AG09309 (cell line): ENCODE data around the gene SCN4A.
"Not testable (repeated sequence)": the region's sequence is repeated elsewhere in the genome, so short reads cannot be mapped to it uniquely, and the experiment has no call there.

Source experiments
- DNase-seq: peaks from one replicate; pipeline ENCODE4 v3.0.0-alpha.2; 2010; ENCODE audit warnings: low read depth
- H3K4me3 ChIP-seq: 2 replicates; pipeline ENCODE4 v1.5.1; 2011; ENCODE audit warnings: mild to moderate bottlenecking, low read depth, low read length, moderate library complexity; ENCODE audit not compliant: control insufficient read depth
- TF ChIP-seq, protein P1 (sequence below): IDR thresholded peaks from 2 replicates; pipeline ENCODE4 v1.5.1; 2011; ENCODE audit warnings: mild to moderate bottlenecking, low read depth, low read length, inconsistent platforms; ENCODE audit not compliant: insufficient read depth, control insufficient read depth; ENCODE audit errors: missing control alignments

SCN4A gene

DNA sequence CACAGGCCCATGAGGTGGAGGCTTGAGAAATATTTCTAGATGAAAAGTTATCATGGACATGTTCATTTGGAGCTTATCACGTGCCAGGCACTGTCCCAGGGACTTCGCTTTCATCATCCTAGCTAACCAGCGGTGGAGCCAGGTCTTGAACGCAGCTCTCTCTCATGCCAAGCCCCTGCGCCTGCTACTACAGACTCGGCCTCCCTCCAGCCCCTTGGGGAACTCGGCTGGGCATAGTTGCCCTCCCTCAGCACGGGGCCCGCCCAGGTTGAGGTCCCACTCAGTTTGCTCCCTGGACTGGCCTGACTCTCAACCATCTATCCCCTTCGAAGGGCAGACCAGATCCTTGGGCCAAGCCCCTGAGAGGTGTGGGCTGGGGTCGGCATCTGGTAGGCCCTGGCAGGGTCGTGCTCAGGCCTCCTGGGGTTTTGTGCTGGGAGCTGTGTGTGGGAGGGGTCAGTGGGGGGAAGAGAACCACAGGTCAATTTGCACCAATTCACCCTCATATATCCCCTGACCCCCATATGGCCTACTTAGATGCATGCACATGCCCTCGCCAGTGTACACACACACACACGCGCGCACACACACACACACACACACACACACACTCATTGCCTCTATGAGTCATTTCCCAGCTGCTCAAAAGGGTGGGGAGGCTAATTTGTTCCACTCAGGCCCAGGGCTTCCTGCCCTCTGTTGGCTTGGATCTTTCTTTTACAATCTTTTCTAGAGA is 12.1 kb upstream of the SCN4A start:
- TF ChIP-seq, protein P1, sequence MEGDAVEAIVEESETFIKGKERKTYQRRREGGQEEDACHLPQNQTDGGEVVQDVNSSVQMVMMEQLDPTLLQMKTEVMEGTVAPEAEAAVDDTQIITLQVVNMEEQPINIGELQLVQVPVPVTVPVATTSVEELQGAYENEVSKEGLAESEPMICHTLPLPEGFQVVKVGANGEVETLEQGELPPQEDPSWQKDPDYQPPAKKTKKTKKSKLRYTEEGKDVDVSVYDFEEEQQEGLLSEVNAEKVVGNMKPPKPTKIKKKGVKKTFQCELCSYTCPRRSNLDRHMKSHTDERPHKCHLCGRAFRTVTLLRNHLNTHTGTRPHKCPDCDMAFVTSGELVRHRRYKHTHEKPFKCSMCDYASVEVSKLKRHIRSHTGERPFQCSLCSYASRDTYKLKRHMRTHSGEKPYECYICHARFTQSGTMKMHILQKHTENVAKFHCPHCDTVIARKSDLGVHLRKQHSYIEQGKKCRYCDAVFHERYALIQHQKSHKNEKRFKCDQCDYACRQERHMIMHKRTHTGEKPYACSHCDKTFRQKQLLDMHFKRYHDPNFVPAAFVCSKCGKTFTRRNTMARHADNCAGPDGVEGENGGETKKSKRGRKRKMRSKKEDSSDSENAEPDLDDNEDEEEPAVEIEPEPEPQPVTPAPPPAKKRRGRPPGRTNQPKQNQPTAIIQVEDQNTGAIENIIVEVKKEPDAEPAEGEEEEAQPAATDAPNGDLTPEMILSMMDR, result no peak
- DNase-seq, result peak; percentile 85
- H3K4me3 ChIP-seq, result no peak overlapping the region

DNA sequence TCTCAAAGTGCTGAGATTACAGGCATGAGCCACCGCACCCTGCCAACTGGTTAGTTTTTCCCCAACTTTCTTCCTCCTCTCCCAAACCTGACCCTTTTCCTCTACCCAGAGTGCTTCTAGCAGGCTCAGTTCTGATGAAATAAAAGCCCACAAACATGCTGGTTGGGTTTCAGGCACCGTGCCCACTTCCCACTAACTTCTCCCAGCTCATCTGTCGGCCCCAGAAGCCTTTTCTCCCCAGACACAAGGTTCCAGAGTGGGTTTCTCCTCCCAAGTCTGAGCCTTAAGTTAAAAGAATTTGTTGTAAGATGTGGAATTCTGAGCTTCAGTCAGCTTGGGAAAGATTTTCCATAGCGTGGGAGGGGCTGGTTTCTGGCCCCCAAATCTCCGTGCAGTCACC is 11.5 kb upstream of the SCN4A start:
- peak; percentile 51 for DNase-seq
- H3K4me3 ChIP-seq, result no peak overlapping the region
- TF ChIP-seq, protein P1, result no peak

DNA sequence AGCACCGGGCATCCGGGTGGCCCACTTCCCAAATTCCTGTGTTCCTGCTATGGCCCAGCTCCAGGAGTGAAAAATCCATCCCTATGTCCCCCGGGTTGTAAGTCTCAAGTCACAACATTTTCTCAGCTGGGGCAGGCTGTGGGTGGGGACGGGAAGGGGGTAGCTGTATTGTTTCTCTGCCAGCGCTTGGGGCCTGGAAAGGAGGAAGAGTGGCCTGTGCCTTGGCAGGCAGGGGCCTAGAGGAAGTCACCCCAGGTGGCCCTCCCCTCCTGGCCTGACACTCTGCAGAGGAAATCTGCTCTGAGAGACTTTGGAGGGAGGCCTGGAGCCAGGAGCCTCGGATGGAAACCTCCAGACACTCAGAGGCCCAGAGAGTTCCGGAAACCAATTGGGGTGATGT is 10.6 kb upstream of the SCN4A start:
- DNase-seq, result no peak
- TF ChIP-seq, protein P1, result no peak
- H3K4me3 ChIP-seq, result no peak overlapping the region

DNA sequence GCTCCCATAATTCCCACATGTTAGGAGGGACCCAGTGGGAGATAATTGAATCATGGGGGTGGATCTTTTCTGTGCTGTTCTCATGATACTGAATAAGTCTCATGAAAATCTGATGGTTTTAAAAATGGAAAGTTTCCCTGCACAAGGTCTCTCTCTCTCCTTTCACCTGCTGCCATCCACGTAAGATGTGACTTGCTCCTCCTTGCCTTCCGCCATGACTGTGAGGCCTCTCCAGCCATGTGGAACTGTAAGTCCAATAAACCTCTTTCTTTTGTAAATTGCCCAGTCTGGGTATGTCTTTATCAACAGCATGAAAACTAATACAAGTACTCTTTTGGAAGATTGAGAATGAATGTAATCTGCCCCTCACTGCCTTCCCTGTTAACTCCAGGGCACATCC is 9.9 kb upstream of the SCN4A start:
- not testable (repeated sequence) for H3K4me3 ChIP-seq, DNase-seq

DNA sequence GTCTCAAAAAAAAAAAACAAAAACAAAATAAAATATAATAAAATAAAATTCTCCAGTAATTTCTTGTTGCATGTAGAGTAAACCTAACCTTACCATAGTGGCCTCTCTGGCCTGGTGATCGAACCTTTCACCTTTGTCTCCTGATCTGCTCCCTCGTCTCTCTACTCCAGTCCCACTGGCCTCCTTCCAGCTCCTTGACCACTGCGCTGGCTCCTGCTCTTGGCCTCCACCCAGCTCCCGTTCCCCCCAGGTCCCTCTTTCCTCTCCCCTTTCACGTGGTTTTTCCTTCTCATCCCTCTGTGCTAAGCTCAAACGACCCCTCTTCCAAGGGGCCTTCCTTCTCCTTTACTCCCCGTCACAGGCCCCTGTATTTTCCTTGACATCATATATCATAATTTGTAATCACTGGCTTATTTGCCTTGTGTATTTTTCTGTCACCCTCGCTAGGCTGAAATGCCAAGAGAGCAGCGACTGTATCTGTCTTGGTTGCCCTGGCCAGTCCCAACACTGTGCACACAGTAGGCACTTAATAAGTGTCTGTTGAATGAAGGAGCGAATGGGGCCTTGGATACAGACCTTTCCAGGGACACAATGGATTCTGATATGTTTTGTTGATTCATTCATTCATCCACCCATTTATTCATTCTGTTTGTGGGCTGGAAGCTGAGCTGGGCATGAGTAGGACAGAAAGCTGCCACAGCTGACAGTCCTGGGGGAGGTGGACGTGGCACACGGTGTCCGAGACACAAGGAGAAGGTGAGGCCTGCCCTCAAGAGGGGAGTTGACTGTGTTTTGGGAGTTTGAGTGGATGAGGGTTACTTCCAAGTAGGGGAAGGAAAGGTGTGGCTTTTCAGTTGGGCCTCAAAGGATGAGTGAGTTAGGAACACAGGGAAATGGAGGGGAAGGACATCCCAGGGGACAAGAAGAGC is 5.8 kb upstream of the SCN4A start:
- TF ChIP-seq, protein P1, result no peak
- no peak overlapping the region for H3K4me3 ChIP-seq
- DNase-seq, result no peak

DNA sequence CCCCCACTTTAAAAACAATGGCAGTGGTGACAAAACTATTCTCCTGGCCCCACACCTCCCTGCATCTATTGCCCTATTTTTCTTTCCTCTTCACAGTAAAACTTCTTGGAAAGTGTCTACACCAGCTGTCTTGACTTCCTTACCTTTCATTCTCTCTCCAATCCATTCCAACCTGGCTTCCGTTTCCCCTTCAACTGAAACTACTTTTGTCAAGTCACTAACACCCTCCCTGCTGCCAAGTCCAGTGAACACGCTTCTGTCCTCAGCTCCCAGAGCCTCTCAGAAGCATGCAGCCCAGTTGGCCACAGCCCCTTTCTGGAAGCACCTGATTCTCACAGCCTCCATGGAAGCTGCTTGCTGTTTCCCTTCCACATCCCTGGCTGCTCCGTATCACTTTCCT is 4.0 kb upstream of the SCN4A start:
- DNase-seq, result no peak
- H3K4me3 ChIP-seq, result no peak overlapping the region
- TF ChIP-seq, protein P1, result no peak

DNA sequence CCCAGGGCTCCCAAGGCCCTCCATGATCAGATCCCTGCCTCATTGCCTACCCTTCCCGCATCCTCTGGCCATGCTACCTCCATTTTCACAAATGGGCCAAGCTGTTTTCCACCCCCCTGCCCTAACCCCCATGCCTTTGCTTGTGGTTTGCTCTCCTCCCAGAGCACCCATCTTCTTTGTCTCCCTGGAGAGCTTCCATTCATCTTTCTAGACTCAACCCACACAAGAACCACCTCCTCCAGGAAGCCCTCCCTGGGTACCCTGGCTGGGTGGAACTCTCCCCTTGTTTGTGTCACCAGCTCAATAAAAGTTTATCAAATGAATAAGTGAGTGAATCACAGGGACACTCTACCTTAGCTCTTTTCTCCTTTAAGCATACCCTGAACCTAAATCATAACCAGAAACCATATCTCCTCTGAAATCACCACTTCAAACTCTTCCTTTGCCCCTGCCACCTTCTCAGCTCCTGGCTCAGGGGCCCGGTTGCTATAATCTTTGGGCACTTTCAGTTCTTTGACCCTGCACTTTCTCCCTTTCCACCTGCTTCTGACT is 2.9 kb upstream of the SCN4A start:
- TF ChIP-seq, protein P1, result no peak
- H3K4me3 ChIP-seq, result no peak overlapping the region
- no peak for DNase-seq
